ENCODE data around the gene UBA5.

The UBA5 gene

GRCh38 chr3:132675408-132675807 is 15.3 kb downstream of the UBA5 start:
- no peak for TF ChIP-seq SNAI2 (CRISPR knock-in tag; IDR thresholded peaks at IDR 0.05)
- TF ChIP-seq TOX (CRISPR knock-in tag; IDR thresholded peaks at IDR 0.05; ENCODE audit: borderline replicate concordance) = no peak
- TF ChIP-seq ISL1 (CRISPR knock-in tag; IDR thresholded peaks at IDR 0.05) = no peak
- TF ChIP-seq CREB5 (CRISPR knock-in tag; IDR thresholded peaks at IDR 0.05; ENCODE audit: low read depth) = no peak
- no peak for TF ChIP-seq ZFP30 (CRISPR knock-in tag; IDR thresholded peaks at IDR 0.05)
- TF ChIP-seq GLIS3 (CRISPR knock-in tag; IDR thresholded peaks at IDR 0.05) = no peak
- no peak for TF ChIP-seq TSHZ2 (CRISPR knock-in tag; IDR thresholded peaks at IDR 0.05)
- no peak for TF ChIP-seq ZC3H10 (CRISPR knock-in tag; IDR thresholded peaks at IDR 0.05)
- no peak for TF ChIP-seq ZFP3 (CRISPR knock-in tag; IDR thresholded peaks at IDR 0.05)
- TF ChIP-seq RARB (CRISPR knock-in tag; IDR thresholded peaks at IDR 0.05) = no peak
- TF ChIP-seq ZNF8 (CRISPR knock-in tag; IDR thresholded peaks at IDR 0.05) = no peak
- no peak for TF ChIP-seq PPARA (CRISPR knock-in tag; IDR thresholded peaks at IDR 0.05; ENCODE audit: borderline replicate concordance)
- no peak for TF ChIP-seq ZNF565 (CRISPR knock-in tag; conservative IDR thresholded peaks at IDR 0.05; ENCODE audit: low read depth)
- no peak for TF ChIP-seq ARNTL (CRISPR knock-in tag; IDR thresholded peaks at IDR 0.05; ENCODE audit: borderline replicate concordance, low read depth)
- TF ChIP-seq BACH2 (CRISPR knock-in tag; IDR thresholded peaks at IDR 0.05; ENCODE audit: borderline replicate concordance) = no peak
- no peak for TF ChIP-seq CSDC2 (CRISPR knock-in tag; IDR thresholded peaks at IDR 0.05)
- TF ChIP-seq TCF4 (CRISPR knock-in tag; IDR thresholded peaks at IDR 0.05; ENCODE audit: borderline replicate concordance) = no peak
- ATAC-seq = no peak

GRCh38 chr3:132679911-132680310 is 19.8 kb downstream of the UBA5 start:
- no peak for ATAC-seq
- no peak for TF ChIP-seq TSHZ2 (CRISPR knock-in tag; IDR thresholded peaks at IDR 0.05)
- TF ChIP-seq ZNF565 (CRISPR knock-in tag; conservative IDR thresholded peaks at IDR 0.05; ENCODE audit: low read depth) = no peak
- no peak for TF ChIP-seq ZNF8 (CRISPR knock-in tag; IDR thresholded peaks at IDR 0.05)
- TF ChIP-seq BACH2 (CRISPR knock-in tag; IDR thresholded peaks at IDR 0.05; ENCODE audit: borderline replicate concordance) = no peak
- no peak for TF ChIP-seq CREB5 (CRISPR knock-in tag; IDR thresholded peaks at IDR 0.05; ENCODE audit: low read depth)
- no peak for TF ChIP-seq ZFP3 (CRISPR knock-in tag; IDR thresholded peaks at IDR 0.05)
- TF ChIP-seq ARNTL (CRISPR knock-in tag; IDR thresholded peaks at IDR 0.05; ENCODE audit: borderline replicate concordance, low read depth) = no peak
- TF ChIP-seq GLIS3 (CRISPR knock-in tag; IDR thresholded peaks at IDR 0.05) = no peak

GRCh38 chr3:132681421-132681820 is 21.3 kb downstream of the UBA5 start:
- TF ChIP-seq TOX (CRISPR knock-in tag; IDR thresholded peaks at IDR 0.05; ENCODE audit: borderline replicate concordance) = no peak
- TF ChIP-seq PPARA (CRISPR knock-in tag; IDR thresholded peaks at IDR 0.05; ENCODE audit: borderline replicate concordance) = no peak
- no peak for TF ChIP-seq CSDC2 (CRISPR knock-in tag; IDR thresholded peaks at IDR 0.05)
- no peak for TF ChIP-seq PATZ1 (CRISPR knock-in tag; IDR thresholded peaks at IDR 0.05; ENCODE audit: borderline replicate concordance)
- no peak for TF ChIP-seq GLIS3 (CRISPR knock-in tag; IDR thresholded peaks at IDR 0.05)
- no peak for TF ChIP-seq CREB5 (CRISPR knock-in tag; IDR thresholded peaks at IDR 0.05; ENCODE audit: low read depth)
- TF ChIP-seq OSR1 (CRISPR knock-in tag; IDR thresholded peaks at IDR 0.05) = no peak
- TF ChIP-seq ISL1 (CRISPR knock-in tag; IDR thresholded peaks at IDR 0.05) = no peak
- TF ChIP-seq ZNF8 (CRISPR knock-in tag; IDR thresholded peaks at IDR 0.05) = no peak
- TF ChIP-seq ZFP3 (CRISPR knock-in tag; IDR thresholded peaks at IDR 0.05) = no peak
- TF ChIP-seq ZC3H10 (CRISPR knock-in tag; IDR thresholded peaks at IDR 0.05) = no peak
- no peak for TF ChIP-seq SNAI2 (CRISPR knock-in tag; IDR thresholded peaks at IDR 0.05)
- no peak for TF ChIP-seq TCF4 (CRISPR knock-in tag; IDR thresholded peaks at IDR 0.05; ENCODE audit: borderline replicate concordance)
- no peak for TF ChIP-seq ZFP30 (CRISPR knock-in tag; IDR thresholded peaks at IDR 0.05)
- TF ChIP-seq ZNF565 (CRISPR knock-in tag; conservative IDR thresholded peaks at IDR 0.05; ENCODE audit: low read depth) = no peak
- TF ChIP-seq ARNTL (CRISPR knock-in tag; IDR thresholded peaks at IDR 0.05; ENCODE audit: borderline replicate concordance, low read depth) = no peak
- no peak for ATAC-seq

All from SK-N-SH treated with all-trans-retinoic acid at 6 μM for 48 hours (cell line).